Measurements from ENCODE around the gene PPP1R10.

DNA sequence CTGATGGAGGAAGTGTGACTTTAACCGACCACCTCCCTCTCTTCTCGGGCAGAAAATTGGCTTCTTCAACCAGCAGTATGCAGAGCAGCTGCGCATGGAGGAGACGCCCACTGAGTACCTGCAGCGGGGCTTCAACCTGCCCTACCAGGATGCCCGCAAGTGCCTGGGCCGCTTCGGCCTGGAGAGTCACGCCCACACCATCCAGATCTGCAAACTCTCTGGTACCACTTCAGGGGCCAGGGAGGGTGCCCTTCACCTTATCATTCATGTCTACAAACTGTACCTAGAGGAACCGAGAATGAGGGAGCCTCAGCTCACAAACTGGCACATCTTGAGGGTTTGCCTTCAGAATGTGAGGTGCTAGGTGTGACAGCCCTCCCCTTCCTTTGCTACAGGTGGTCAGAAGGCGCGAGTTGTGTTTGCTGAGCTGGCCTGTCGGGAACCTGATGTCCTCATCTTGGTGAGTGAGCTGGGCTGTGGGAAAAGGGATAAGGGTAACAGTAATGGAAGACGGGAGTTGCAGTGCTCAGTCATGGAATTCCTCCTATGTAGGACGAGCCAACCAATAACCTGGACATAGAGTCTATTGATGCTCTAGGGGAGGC, 27.2 kb downstream of the PPP1R10 start:
- TF ChIP-seq SUZ12 (IDR thresholded peaks at IDR 0.05; ENCODE audit: extremely low read depth, insufficient read depth, insufficient read length) (no peak), ZNF274 (IDR thresholded peaks at IDR 0.05; ENCODE audit: low read depth, low read length) (no peak), YY1 (IDR thresholded peaks at IDR 0.05; ENCODE audit: insufficient read depth, insufficient read length) (no peak)

All from NT2/D1 (cell line).